ENCODE measurements around the gene AXL.
"Not testable (repeated sequence)": the region's sequence is repeated elsewhere in the genome, so short reads cannot be mapped to it uniquely, and the experiment has no call there.

The AXL gene

GRCh38 chr19:41218615-41219507 is at the start of gene AXL:
Gene AXL (plus strand): TSS chr19:41219223. CDS start chr19:41219393, 170 bp downstream.
- Mint-ChIP-seq H3K9me3 (no peaks in the 10 kb centered on the region), H3K36me3 (ENCODE audit: low read depth) (peaks cover 2% of the 10 kb centered on the region), H3K4me1 (ENCODE audit: low read depth) (no peaks in the 10 kb centered on the region), H3K27me3 (ENCODE audit: low read depth) (peaks cover 54% of the 10 kb centered on the region), H3K4me3 (no peak within 1 kb of the TSS), H3K27ac (no peak within 1 kb of the TSS)

- H3K4me3 Mint-ChIP-seq = no peak overlapping the region
- H3K27ac Mint-ChIP-seq = no peak overlapping the region
- H3K4me1 Mint-ChIP-seq (ENCODE audit: low read depth) = peaks cover 12% of the 10 kb centered on the region
- no peaks in the 10 kb centered on the region for H3K9me3 Mint-ChIP-seq
- no peaks in the 10 kb centered on the region for H3K36me3 Mint-ChIP-seq (ENCODE audit: low read depth)
- H3K27me3 Mint-ChIP-seq (ENCODE audit: low read depth) = no peaks in the 10 kb centered on the region
Measured at GRCh38 chr19:41172297-41173164, 46.5 kb upstream of the AXL start.

GRCh38 chr19:41174297-41174928 is 44.6 kb upstream of the AXL start:
- Mint-ChIP-seq H3K36me3 (ENCODE audit: low read depth) (no peaks in the 10 kb centered on the region), H3K4me3 (no peak overlapping the region), H3K9me3 (no peaks in the 10 kb centered on the region), H3K27ac (no peak overlapping the region), H3K4me1 (ENCODE audit: low read depth) (peaks cover 10% of the 10 kb centered on the region), H3K27me3 (ENCODE audit: low read depth) (no peaks in the 10 kb centered on the region)

- Mint-ChIP-seq H3K27me3 (ENCODE audit: low read depth) (no peaks in the 10 kb centered on the region), H3K4me1 (ENCODE audit: low read depth) (peaks cover 10% of the 10 kb centered on the region), H3K36me3 (ENCODE audit: low read depth) (no peaks in the 10 kb centered on the region), H3K4me3 (peak overlapping the region; percentile 18), H3K27ac (peak overlapping the region; percentile 43), H3K9me3 (no peaks in the 10 kb centered on the region)
Measured at GRCh38 chr19:41175801-41176777, 42.9 kb upstream of the AXL start.

GRCh38 chr19:41180173-41180572 is 38.9 kb upstream of the AXL start:
- not testable (repeated sequence) for H3K27me3 Mint-ChIP-seq (ENCODE audit: low read depth); H3K9me3 Mint-ChIP-seq; H3K4me1 Mint-ChIP-seq (ENCODE audit: low read depth); H3K4me3 Mint-ChIP-seq; H3K36me3 Mint-ChIP-seq (ENCODE audit: low read depth); H3K27ac Mint-ChIP-seq

- no peaks in the 10 kb centered on the region for H3K9me3 Mint-ChIP-seq
- H3K27me3 Mint-ChIP-seq (ENCODE audit: low read depth) = peaks cover 39% of the 10 kb centered on the region
- no peak overlapping the region for H3K27ac Mint-ChIP-seq
- peaks cover 1% of the 10 kb centered on the region for H3K4me1 Mint-ChIP-seq (ENCODE audit: low read depth)
- no peak overlapping the region for H3K4me3 Mint-ChIP-seq
- H3K36me3 Mint-ChIP-seq (ENCODE audit: low read depth) = no peaks in the 10 kb centered on the region
Measured at GRCh38 chr19:41186971-41187883, 31.8 kb upstream of the AXL start.

GRCh38 chr19:41187884-41188279 is 31.1 kb upstream of the AXL start:
- no peaks in the 10 kb centered on the region for H3K9me3 Mint-ChIP-seq
- H3K36me3 Mint-ChIP-seq (ENCODE audit: low read depth) = peaks cover 2% of the 10 kb centered on the region
- H3K4me1 Mint-ChIP-seq (ENCODE audit: low read depth) = peaks cover 6% of the 10 kb centered on the region
- H3K27me3 Mint-ChIP-seq (ENCODE audit: low read depth) = peaks cover 45% of the 10 kb centered on the region
- no peak overlapping the region for H3K4me3 Mint-ChIP-seq
- no peak overlapping the region for H3K27ac Mint-ChIP-seq

- Mint-ChIP-seq H3K4me1 (ENCODE audit: low read depth) (peaks cover 15% of the 10 kb centered on the region), H3K4me3 (no peak overlapping the region), H3K27ac (no peak overlapping the region), H3K36me3 (ENCODE audit: low read depth) (peaks cover 3% of the 10 kb centered on the region), H3K27me3 (ENCODE audit: low read depth) (peaks cover 55% of the 10 kb centered on the region), H3K9me3 (no peaks in the 10 kb centered on the region)
Measured at GRCh38 chr19:41189425-41190065, 29.5 kb upstream of the AXL start.

GRCh38 chr19:41192574-41193429 is 26.2 kb upstream of the AXL start, which contains the start of gene CYP2S1:
Gene CYP2S1 (plus strand): TSS chr19:41193219. CDS start chr19:41193265, 46 bp downstream.
- Mint-ChIP-seq H3K27ac (peak within 1 kb of the TSS; percentile 18), H3K4me1 (ENCODE audit: low read depth) (peaks cover 16% of the 10 kb centered on the region), H3K9me3 (no peaks in the 10 kb centered on the region), H3K36me3 (ENCODE audit: low read depth) (peaks cover 3% of the 10 kb centered on the region), H3K4me3 (peak within 1 kb of the TSS; percentile 65), H3K27me3 (ENCODE audit: low read depth) (peaks cover 49% of the 10 kb centered on the region)

- Mint-ChIP-seq H3K27ac (no peak overlapping the region), H3K9me3 (no peaks in the 10 kb centered on the region), H3K4me3 (peak overlapping the region; percentile 65), H3K4me1 (ENCODE audit: low read depth) (peaks cover 16% of the 10 kb centered on the region), H3K27me3 (ENCODE audit: low read depth) (peaks cover 50% of the 10 kb centered on the region), H3K36me3 (ENCODE audit: low read depth) (peaks cover 3% of the 10 kb centered on the region)
Measured at GRCh38 chr19:41193430-41194156, 25.4 kb upstream of the AXL start.

- Mint-ChIP-seq H3K36me3 (ENCODE audit: low read depth) (peaks cover 3% of the 10 kb centered on the region), H3K9me3 (no peaks in the 10 kb centered on the region), H3K4me1 (ENCODE audit: low read depth) (peaks cover 16% of the 10 kb centered on the region), H3K27ac (no peak overlapping the region), H3K4me3 (peak overlapping the region; percentile 65), H3K27me3 (ENCODE audit: low read depth) (peaks cover 50% of the 10 kb centered on the region)
Measured at GRCh38 chr19:41194157-41194552, 24.9 kb upstream of the AXL start.

Data from T-helper 1 cell treated with Interleukin-12 subunit alpha and Interleukin-12 subunit beta and Interleukin-4 antibody, amounts not matched to agents 30 μg/mL and 1 μg/mL, for 36 hours (primary cell).